Mucosa of stomach (tissue), 1 donor: ENCODE data around the gene BCL6.

Experiments used
- H3K27me3 ChIP-seq: one replicate; pipeline ENCODE4 v1.7.0; 2013; ENCODE audit warnings: mild to moderate bottlenecking, low read length; ENCODE audit not compliant: control insufficient read depth, insufficient read depth
- H3K36me3 ChIP-seq: one replicate; pipeline ENCODE4 v1.7.0; 2013; ENCODE audit warnings: low read length; ENCODE audit not compliant: control insufficient read depth, insufficient read depth
- H3K4me1 ChIP-seq: one replicate; pipeline ENCODE4 v1.7.0; 2013; ENCODE audit warnings: mild to moderate bottlenecking, low read length; ENCODE audit not compliant: control insufficient read depth, insufficient read depth
- H3K4me3 ChIP-seq: one replicate; pipeline ENCODE4 v1.7.0; 2013; ENCODE audit warnings: low read length
- H3K9ac ChIP-seq: one replicate; pipeline ENCODE4 v1.7.0; 2013; ENCODE audit warnings: mild to moderate bottlenecking, low read length, moderate library complexity
- H3K9me3 ChIP-seq: one replicate; pipeline ENCODE4 v1.7.0; 2013; ENCODE audit warnings: mild to moderate bottlenecking, low read length, moderate library complexity; ENCODE audit not compliant: control insufficient read depth
- donor health status: Pancreatic carcinoma.

Gene BCL6

DNA sequence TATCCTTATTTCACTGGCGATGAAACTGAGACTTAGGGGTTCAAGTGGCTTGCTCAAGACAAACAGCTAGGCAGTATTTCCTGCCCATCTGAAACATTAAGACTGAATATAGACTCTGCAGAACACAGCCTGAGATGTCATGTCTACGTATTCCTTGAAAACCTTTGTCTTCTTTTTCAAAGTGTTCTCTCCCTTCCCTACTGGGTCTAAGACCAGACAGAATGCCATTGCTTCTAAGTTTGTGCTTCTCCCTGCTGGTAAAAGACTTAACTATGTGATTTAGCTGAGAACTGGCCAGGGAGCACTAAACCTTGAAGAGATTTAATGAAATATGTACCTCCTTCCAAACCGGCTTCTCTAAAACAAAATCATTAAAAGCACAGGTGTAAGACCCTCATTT, 9.9 kb downstream of the BCL6 start:
- Histone ChIP-seq H3K27me3 (peaks cover 8% of the 10 kb centered on the region), H3K36me3 (no peaks in the 10 kb centered on the region), H3K9me3 (no peaks in the 10 kb centered on the region), H3K4me1 (peaks cover 12% of the 10 kb centered on the region), H3K9ac (no peak overlapping the region), H3K4me3 (no peak overlapping the region)

DNA sequence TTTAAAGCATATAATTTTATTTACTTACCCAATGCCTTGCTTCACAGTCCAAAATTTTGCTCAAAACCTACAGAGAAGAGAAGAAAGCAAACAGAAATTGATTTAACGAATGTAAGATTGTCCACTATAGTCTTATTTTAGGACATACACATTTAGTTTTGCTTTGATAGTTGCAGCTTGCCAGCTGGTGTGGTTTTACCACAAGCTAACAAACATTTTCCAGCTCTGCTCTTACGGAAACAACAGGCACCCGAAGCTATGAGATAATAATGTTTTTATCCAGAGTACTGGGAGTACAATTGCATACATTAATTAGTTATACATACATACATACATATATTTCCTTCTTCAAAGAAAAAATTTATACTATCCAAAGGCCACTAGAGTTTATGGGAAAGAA, 10.4 kb downstream of the BCL6 start:
- H3K36me3 ChIP-seq, result no peaks in the 10 kb centered on the region
- no peak overlapping the region for H3K9ac ChIP-seq
- no peak overlapping the region for H3K4me3 ChIP-seq
- H3K9me3 ChIP-seq, result no peaks in the 10 kb centered on the region
- peaks cover 8% of the 10 kb centered on the region for H3K27me3 ChIP-seq
- H3K4me1 ChIP-seq, result peaks cover 9% of the 10 kb centered on the region

DNA sequence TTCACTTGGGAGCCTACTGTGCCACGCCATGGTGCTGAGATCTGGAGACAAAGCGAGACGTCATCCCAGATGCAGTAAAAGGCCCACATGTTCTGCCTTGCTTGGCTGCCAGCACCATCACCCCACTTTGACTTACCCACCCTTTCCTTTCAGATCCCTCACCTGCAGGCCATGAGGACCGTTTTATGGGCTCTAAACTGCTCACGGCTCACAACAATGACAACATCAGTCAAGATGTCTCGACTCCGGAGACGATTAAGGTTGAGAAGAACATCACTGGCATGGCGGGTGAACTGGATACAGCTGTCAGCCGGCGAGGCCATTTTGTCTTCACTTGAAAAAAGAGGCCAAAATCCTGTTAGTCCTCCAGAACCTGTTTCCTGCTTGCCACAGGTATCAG, 11.9 kb downstream of the BCL6 start:
- Histone ChIP-seq H3K9ac (no peak overlapping the region), H3K9me3 (no peaks in the 10 kb centered on the region), H3K27me3 (peaks cover 8% of the 10 kb centered on the region), H3K36me3 (no peaks in the 10 kb centered on the region), H3K4me3 (no peak overlapping the region), H3K4me1 (peaks cover 9% of the 10 kb centered on the region)

DNA sequence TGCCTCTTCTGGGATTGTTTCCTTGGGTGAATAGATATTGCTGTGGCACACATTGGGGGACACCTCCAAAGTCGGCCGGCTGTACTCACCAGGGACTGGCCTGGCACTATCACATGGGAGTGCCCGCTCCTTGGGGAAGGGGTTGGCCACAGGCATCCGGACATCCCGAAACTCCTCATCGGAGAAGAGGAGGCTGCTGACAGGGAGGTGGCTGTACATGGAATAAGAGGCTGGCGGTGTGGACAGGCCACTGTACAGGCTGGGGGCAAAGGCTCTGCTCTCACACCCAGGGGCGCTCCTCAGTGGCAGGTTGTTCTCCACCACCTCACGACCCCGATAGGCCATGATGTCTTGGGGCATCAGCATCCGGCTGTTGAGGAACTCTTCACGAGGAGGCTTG, 15.7 kb downstream of the BCL6 start:
- no peaks in the 10 kb centered on the region for H3K9me3 ChIP-seq
- no peaks in the 10 kb centered on the region for H3K27me3 ChIP-seq
- H3K4me3 ChIP-seq, result no peak overlapping the region
- H3K36me3 ChIP-seq, result no peaks in the 10 kb centered on the region
- H3K9ac ChIP-seq, result no peak overlapping the region
- H3K4me1 ChIP-seq, result no peaks in the 10 kb centered on the region

DNA sequence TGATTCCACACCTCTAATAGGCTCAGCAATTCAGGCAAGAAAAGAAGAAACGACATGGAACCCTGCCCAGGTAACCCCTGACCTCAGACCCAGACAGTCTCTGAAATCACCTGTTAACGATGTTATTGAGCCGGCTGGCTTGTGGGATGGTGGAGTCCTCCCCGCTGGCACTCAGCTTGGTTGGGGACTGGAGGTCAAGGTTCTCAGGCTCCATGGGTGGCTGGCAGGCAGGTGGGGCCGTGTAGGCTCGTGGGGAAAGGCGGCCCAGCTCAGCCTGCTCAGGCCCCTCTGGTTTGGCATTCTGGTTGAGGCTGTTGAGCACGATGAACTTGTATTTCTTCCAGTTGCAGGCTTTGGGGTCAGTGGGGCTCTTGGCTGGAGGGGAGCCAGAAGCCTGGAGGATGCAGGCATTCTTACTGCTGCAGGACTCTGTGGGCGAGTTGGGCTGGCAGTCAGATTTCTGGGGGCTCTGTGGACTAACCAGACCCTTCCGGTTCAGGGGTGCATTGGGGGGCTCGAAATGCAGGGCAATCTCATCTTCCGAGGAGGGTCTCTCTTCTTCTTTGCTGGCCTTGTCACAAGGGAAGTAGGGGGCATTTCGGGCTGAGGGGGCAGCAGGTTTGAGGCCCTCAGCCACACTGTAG, 16.2 kb downstream of the BCL6 start:
- Histone ChIP-seq H3K4me3 (no peak overlapping the region), H3K36me3 (no peaks in the 10 kb centered on the region), H3K9me3 (no peaks in the 10 kb centered on the region), H3K27me3 (no peaks in the 10 kb centered on the region), H3K4me1 (no peaks in the 10 kb centered on the region), H3K9ac (no peak overlapping the region)

DNA sequence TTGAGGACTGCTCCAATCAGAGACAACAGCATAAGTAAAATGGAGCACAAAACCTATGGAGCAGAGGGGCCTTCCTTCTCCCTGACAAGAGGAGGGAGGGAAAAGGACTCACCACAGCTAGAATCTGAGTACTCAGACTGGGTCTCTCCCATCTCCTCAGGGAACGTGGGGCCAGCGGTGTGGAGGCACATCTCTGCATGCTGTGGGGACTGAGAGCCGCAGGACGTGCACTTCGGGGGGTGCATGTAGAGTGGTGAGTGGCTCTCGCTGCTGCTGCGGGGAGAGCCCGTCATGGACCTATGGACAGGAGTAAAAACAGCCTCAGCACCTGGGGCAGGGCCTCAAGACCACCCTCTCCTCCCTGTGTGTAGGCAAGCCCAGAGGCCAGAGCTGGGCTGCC, 17.0 kb downstream of the BCL6 start:
- H3K9me3 ChIP-seq, result no peaks in the 10 kb centered on the region
- H3K36me3 ChIP-seq, result no peaks in the 10 kb centered on the region
- no peaks in the 10 kb centered on the region for H3K4me1 ChIP-seq
- H3K27me3 ChIP-seq, result no peaks in the 10 kb centered on the region
- H3K4me3 ChIP-seq, result no peak overlapping the region
- no peak overlapping the region for H3K9ac ChIP-seq

DNA sequence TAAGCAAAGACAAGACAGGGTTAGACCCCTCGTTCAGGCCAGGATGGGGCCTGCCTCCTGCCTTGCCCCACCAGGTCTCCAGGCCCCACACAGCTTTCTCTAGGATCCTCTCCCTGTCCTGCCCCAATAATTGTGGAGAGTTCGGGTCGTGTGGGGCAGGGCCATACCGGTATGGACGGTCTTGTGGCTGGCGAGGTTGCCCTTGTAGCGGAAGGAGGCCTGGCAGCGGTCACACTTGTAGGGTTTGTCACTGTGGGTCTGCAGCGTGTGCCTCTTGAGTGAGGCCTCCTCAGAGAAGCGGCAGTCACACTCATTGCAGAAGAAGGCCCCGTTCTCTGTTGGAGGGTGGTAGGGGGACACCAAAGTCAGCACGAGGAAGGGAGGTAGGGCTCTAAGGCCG, 18.7 kb downstream of the BCL6 start:
- Histone ChIP-seq H3K4me1 (no peaks in the 10 kb centered on the region), H3K36me3 (no peaks in the 10 kb centered on the region), H3K9me3 (no peaks in the 10 kb centered on the region), H3K9ac (no peak overlapping the region), H3K4me3 (no peak overlapping the region), H3K27me3 (no peaks in the 10 kb centered on the region)

DNA sequence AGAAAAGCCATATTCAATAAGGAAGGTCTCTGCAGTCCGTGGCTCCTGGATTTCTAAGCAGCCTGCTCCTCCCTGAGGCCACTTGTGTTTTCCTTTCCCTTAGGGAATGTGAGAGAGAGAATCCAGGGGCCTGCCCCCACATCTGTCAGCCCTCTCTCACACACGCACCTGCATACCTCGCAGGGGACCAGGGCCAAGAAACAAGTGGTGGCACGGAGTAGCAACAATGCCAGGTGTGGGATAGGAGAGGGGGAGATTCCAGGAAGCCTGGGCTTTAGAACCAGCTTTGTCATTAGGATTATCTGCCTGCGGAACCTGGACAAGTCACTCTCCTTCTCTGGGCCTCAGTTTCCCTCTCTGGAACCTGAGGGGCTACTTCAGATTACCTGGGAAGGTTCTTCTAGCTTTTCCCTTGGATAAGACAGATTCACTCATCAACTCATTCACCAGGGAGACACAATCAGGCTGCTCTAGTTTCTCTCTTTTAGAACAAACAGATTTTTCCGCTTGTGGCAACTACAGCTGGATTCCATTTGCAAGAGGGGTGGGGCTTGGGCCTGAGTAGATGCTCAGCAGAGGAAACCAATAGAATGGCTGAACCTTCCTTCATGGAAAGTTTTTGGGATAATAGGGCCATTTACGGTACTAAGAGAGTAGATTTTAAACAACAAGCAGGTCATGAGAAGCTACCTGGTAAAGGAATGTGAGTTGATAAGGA, 19.5 kb downstream of the BCL6 start:
- no peaks in the 10 kb centered on the region for H3K4me1 ChIP-seq
- no peak overlapping the region for H3K4me3 ChIP-seq
- no peak overlapping the region for H3K9ac ChIP-seq
- H3K36me3 ChIP-seq, result no peaks in the 10 kb centered on the region
- H3K27me3 ChIP-seq, result no peaks in the 10 kb centered on the region
- H3K9me3 ChIP-seq, result no peaks in the 10 kb centered on the region

DNA sequence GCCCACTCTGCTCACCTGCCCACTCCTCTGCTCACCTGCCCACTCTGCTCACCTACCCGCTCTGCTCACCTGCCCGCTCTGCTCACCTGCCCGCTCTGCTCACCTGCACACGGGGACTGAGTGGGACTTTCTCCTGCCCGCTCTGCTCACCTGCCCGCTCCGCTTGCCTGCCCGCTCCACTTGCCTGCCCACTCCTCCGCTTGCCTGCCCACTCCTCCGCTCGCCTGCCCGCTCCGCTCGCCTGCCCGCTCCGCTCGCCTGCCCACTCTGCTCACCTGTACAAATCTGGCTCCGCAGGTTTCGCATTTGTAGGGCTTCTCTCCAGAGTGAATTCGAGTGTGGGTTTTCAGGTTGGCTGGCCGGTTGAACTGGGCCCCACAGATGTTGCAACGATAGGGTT, 20.0 kb downstream of the BCL6 start:
- H3K9ac ChIP-seq, result no peak overlapping the region
- H3K4me3 ChIP-seq, result no peak overlapping the region
- no peaks in the 10 kb centered on the region for H3K9me3 ChIP-seq
- no peaks in the 10 kb centered on the region for H3K4me1 ChIP-seq
- H3K27me3 ChIP-seq, result no peaks in the 10 kb centered on the region
- no peaks in the 10 kb centered on the region for H3K36me3 ChIP-seq

DNA sequence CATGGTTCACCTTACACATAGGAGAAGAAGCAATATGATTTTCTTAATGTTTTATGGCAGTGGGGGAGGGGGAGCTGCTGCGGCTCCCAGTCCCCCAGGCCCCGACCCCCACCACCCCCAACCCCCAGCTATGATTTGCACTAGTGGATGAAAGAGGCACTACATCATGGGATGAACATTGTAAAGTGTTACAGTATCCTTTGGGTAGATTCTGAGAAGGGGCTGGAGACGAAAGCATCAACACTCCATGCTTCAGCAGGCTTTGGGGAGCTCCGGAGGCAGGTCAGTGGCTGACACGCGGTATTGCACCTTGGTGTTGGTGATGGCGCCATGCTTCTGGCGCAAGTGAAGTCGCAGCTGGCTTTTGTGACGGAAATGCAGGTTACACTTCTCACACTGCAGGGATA, 23.1 kb downstream of the BCL6 start:
- Histone ChIP-seq H3K9ac (no peak overlapping the region), H3K9me3 (no peaks in the 10 kb centered on the region), H3K27me3 (no peaks in the 10 kb centered on the region), H3K4me3 (no peak overlapping the region), H3K4me1 (no peaks in the 10 kb centered on the region), H3K36me3 (no peaks in the 10 kb centered on the region)

DNA sequence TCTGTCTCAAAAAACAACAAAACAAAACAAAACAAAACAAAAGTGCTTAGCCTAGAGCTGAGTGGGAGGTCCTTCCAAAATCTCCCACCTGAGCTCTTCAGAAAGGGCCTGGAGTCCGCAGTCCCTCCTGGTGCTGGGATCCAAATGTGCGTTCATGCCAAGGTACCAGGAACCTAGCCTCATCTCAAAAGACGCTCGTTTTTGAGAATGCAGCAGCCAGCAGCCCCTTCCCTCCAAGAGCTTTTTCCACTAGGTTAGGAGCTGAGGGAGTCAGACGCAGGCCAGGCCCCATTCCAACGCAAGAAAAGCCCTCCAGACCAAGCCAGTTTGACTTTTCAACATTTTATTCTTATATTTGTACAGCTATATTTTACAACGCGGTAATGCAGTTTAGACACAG, 24.2 kb downstream of the BCL6 start:
- no peaks in the 10 kb centered on the region for H3K4me1 ChIP-seq
- H3K36me3 ChIP-seq, result no peaks in the 10 kb centered on the region
- no peak overlapping the region for H3K4me3 ChIP-seq
- no peaks in the 10 kb centered on the region for H3K9me3 ChIP-seq
- no peak overlapping the region for H3K9ac ChIP-seq
- H3K27me3 ChIP-seq, result no peaks in the 10 kb centered on the region

DNA sequence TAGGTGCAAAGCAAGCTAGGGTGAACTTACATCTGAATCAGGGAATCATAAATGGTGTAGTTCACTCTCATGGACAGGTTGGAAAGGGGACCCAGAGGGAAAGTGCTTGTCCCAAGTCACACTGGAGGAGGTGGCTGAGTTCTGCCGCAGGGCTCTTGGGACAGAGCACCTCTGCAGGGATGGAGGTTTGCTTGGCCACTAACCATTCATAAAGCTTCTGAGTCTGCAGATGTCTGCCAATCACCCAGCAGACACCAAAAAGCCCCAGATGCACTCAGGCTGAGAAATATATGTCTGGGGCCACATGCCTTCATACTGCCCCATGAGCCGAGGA, 25.0 kb downstream of the BCL6 start:
- Histone ChIP-seq H3K4me1 (no peaks in the 10 kb centered on the region), H3K27me3 (no peaks in the 10 kb centered on the region), H3K9me3 (no peaks in the 10 kb centered on the region), H3K4me3 (no peak overlapping the region), H3K36me3 (no peaks in the 10 kb centered on the region), H3K9ac (no peak overlapping the region)
